ENCODE measurements around the gene CHMP2A. TPM values are rescaled to one million over a fixed set of nuclear protein-coding genes. Genes with fewer than 3 reads are reported as not detected.

Gene CHMP2A
- total and polyA plus RNA-seq, 2 of the 13 experiments (the other 11 are each of a cell fraction or from before 2014, with no cell fraction given), result 49.7 to 55.0 TPM

DNA sequence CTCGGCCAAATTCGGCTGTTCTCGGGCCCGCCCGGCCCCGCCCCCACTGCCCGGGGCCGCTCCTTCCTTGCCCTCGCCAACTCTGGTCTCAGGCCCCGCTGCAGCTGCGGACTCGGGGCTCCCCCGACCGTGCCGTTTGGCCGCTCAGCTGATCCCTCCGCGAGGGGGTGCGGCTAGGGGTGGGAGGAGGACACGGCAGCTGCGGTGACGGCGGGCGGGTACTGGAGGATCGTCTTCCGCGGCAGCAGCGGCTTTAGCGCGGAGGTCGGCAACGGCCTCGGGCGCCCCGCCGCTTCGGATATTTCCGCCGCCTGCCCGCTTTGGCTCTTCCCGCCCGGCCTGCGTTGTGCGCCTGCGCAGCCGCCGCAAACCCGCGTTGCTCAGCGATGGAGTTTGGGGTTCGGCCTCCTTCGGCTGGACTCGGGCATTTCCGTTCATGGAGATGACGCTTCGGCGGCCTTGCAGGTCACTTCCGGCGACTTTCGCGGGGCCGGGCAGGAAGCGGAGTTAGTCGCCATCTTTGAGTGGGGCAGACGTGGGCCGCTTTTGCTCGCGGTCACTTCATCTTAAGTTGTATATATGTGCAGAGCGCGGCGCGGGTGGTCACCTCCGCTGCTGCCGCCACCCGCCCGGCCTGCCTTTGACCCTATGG lies 3.8 kb upstream of the CHMP2A start (continued):
- TF ChIP-seq, protein P1, sequence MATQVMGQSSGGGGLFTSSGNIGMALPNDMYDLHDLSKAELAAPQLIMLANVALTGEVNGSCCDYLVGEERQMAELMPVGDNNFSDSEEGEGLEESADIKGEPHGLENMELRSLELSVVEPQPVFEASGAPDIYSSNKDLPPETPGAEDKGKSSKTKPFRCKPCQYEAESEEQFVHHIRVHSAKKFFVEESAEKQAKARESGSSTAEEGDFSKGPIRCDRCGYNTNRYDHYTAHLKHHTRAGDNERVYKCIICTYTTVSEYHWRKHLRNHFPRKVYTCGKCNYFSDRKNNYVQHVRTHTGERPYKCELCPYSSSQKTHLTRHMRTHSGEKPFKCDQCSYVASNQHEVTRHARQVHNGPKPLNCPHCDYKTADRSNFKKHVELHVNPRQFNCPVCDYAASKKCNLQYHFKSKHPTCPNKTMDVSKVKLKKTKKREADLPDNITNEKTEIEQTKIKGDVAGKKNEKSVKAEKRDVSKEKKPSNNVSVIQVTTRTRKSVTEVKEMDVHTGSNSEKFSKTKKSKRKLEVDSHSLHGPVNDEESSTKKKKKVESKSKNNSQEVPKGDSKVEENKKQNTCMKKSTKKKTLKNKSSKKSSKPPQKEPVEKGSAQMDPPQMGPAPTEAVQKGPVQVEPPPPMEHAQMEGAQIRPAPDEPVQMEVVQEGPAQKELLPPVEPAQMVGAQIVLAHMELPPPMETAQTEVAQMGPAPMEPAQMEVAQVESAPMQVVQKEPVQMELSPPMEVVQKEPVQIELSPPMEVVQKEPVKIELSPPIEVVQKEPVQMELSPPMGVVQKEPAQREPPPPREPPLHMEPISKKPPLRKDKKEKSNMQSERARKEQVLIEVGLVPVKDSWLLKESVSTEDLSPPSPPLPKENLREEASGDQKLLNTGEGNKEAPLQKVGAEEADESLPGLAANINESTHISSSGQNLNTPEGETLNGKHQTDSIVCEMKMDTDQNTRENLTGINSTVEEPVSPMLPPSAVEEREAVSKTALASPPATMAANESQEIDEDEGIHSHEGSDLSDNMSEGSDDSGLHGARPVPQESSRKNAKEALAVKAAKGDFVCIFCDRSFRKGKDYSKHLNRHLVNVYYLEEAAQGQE (IDR thresholded peaks at IDR 0.05; ENCODE audit: borderline replicate concordance in 1 of 2, low read depth in 1 of 2, low read length in 2 of 2), result no peak
- TF ChIP-seq RBAK (CRISPR knock-in tag; IDR thresholded peaks at IDR 0.05), result no peak
- no peak for TF ChIP-seq SRSF4 (IDR thresholded peaks at IDR 0.05; ENCODE audit: low read depth, low read length, poor library complexity, severe bottlenecking)
- TF ChIP-seq, protein P2, sequence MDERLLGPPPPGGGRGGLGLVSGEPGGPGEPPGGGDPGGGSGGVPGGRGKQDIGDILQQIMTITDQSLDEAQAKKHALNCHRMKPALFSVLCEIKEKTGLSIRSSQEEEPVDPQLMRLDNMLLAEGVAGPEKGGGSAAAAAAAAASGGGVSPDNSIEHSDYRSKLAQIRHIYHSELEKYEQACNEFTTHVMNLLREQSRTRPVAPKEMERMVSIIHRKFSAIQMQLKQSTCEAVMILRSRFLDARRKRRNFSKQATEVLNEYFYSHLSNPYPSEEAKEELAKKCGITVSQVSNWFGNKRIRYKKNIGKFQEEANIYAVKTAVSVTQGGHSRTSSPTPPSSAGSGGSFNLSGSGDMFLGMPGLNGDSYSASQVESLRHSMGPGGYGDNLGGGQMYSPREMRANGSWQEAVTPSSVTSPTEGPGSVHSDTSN (CRISPR knock-in tag; IDR thresholded peaks at IDR 0.05), result no peak
- no peak; the same call in 1 of the 2 replicates for TF ChIP-seq JUN (CRISPR knock-in tag; IDR thresholded peaks at IDR 0.05)
- peak; percentile 96 for TF ChIP-seq AGO2 (optimal IDR thresholded peaks at IDR 0.05; ENCODE audit: low read depth, low read length)
- TF ChIP-seq EP300 (IDR thresholded peaks at IDR 0.05; ENCODE audit: low read depth in 2 of 2, low read length in 2 of 2), result no peak
- no peak for TF ChIP-seq EP300 (CRISPR knock-in tag; IDR thresholded peaks at IDR 0.05; ENCODE audit: borderline replicate concordance)
- peak; percentile 67 for TF ChIP-seq CBX1 (IDR thresholded peaks at IDR 0.05; ENCODE audit: low read depth)
- TF ChIP-seq, protein P3, sequence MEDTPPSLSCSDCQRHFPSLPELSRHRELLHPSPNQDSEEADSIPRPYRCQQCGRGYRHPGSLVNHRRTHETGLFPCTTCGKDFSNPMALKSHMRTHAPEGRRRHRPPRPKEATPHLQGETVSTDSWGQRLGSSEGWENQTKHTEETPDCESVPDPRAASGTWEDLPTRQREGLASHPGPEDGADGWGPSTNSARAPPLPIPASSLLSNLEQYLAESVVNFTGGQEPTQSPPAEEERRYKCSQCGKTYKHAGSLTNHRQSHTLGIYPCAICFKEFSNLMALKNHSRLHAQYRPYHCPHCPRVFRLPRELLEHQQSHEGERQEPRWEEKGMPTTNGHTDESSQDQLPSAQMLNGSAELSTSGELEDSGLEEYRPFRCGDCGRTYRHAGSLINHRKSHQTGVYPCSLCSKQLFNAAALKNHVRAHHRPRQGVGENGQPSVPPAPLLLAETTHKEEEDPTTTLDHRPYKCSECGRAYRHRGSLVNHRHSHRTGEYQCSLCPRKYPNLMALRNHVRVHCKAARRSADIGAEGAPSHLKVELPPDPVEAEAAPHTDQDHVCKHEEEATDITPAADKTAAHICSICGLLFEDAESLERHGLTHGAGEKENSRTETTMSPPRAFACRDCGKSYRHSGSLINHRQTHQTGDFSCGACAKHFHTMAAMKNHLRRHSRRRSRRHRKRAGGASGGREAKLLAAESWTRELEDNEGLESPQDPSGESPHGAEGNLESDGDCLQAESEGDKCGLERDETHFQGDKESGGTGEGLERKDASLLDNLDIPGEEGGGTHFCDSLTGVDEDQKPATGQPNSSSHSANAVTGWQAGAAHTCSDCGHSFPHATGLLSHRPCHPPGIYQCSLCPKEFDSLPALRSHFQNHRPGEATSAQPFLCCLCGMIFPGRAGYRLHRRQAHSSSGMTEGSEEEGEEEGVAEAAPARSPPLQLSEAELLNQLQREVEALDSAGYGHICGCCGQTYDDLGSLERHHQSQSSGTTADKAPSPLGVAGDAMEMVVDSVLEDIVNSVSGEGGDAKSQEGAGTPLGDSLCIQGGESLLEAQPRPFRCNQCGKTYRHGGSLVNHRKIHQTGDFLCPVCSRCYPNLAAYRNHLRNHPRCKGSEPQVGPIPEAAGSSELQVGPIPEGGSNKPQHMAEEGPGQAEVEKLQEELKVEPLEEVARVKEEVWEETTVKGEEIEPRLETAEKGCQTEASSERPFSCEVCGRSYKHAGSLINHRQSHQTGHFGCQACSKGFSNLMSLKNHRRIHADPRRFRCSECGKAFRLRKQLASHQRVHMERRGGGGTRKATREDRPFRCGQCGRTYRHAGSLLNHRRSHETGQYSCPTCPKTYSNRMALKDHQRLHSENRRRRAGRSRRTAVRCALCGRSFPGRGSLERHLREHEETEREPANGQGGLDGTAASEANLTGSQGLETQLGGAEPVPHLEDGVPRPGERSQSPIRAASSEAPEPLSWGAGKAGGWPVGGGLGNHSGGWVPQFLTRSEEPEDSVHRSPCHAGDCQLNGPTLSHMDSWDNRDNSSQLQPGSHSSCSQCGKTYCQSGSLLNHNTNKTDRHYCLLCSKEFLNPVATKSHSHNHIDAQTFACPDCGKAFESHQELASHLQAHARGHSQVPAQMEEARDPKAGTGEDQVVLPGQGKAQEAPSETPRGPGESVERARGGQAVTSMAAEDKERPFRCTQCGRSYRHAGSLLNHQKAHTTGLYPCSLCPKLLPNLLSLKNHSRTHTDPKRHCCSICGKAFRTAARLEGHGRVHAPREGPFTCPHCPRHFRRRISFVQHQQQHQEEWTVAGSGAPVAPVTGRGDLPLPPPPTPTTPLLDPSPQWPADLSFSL (CRISPR knock-in tag; IDR thresholded peaks at IDR 0.05), result no peak
- TF ChIP-seq ATF2 (CRISPR knock-in tag; IDR thresholded peaks at IDR 0.05), result no peak
- TF ChIP-seq ARID2 (CRISPR knock-in tag; IDR thresholded peaks at IDR 0.05; ENCODE audit: borderline replicate concordance), result no peak
- TF ChIP-seq E2F1 (CRISPR knock-in tag; IDR thresholded peaks at IDR 0.05), result peak; percentile 88
